Heart left ventricle (tissue), 16 donors: ENCODE results near the gene USP6NL. TPM values are rescaled to one million over a fixed set of nuclear protein-coding genes. Genes with fewer than 3 reads are reported as not detected.

Experiments used
- ATAC-seq, 4 donors: fragments of 200-7000 bp; cut with Tn5 transposase; one replicate each; pipeline ENCODE4 v1.9.1; 2020 to 2022; ENCODE audit warnings: moderate library complexity in 4 of 4, mild to moderate bottlenecking in 3 of 4, moderate number of reproducible peaks in 1 of 4
- DNase-seq, 5 donors: peaks; one replicate each; pipeline ENCODE4 v3.0.0-alpha.2; 2020
- H3K27ac ChIP-seq, 12 donors: fragments of 200-600 bp; sonication (generic) in 4 of 12; one replicate each; pipeline versions ENCODE4 v1.5.0 to v1.8.0; 2016 to 2022; ENCODE audit warnings: mild to moderate bottlenecking in 2 of 12
- H3K27me3 ChIP-seq, 9 donors: fragments of 200-600 bp; sonication (generic) in 2 of 9; one replicate each; pipeline versions ENCODE4 v1.5.1 to v1.8.0; 2016 to 2022; ENCODE audit warnings: mild to moderate bottlenecking in 3 of 9
- H3K36me3 ChIP-seq, 9 donors: fragments of 200-600 bp; sonication (generic) in 2 of 9; one replicate each; pipeline versions ENCODE4 v1.5.0 to v1.8.0; 2018 to 2022; ENCODE audit warnings: mild to moderate bottlenecking in 2 of 9
- H3K4me1 ChIP-seq, 12 donors: fragments of 200-600 bp; sonication (generic) in 4 of 12; one replicate each; pipeline versions ENCODE4 v1.5.0 to v1.8.0; 2016 to 2022; ENCODE audit warnings: mild to moderate bottlenecking in 3 of 12
- H3K4me3 ChIP-seq, 12 donors: fragments of 200-600 bp; sonication (generic) in 4 of 12; one replicate each; pipeline versions ENCODE4 v1.5.0 to v1.8.0; 2017 to 2022; ENCODE audit warnings: mild to moderate bottlenecking in 9 of 12, moderate library complexity in 4 of 12
- H3K9me3 ChIP-seq, 12 donors: fragments of 200-600 bp; sonication (generic) in 4 of 12; one replicate each; pipeline versions ENCODE4 v1.5.0 to v1.8.0; 2016 to 2022; ENCODE audit warnings: mild to moderate bottlenecking in 1 of 12
- POLR2A ChIP-seq, 2 donors: fragments of 450-650 bp; IDR thresholded peaks; one replicate each; pipeline ENCODE4 v1.6.1; 2017; ENCODE audit warnings: antibody characterized with exemption in 2 of 2, mild to moderate bottlenecking in 2 of 2, moderate library complexity in 2 of 2
- WGBS, 4 donors: extraction: QIAGEN DNeasy Blood & Tissue Kit in 2 of 4; methylation state at CpG; one replicate each; pipeline versions ENCODE4 v1.1.5 to v1.1.7; 2013 to 2018; 5-methylcytosine and 5-hydroxymethylcytosine counted together
- intact Hi-C, 10 donors: fragments of 100-400 bp; cut with DNase I; formaldehyde crosslinking; loops; one replicate each; pipeline versions ENCODE4 v1.11.1 to v1.14.2; 2022
- polyA plus RNA-seq, 2 donors: library from polyadenylated mRNA; stranded (reverse); fragments of 200-250 nt; gene quantifications; one replicate each; pipeline ENCODE4 v1.2.3, GENCODE V29; 2013
- total RNA-seq, 9 donors: library from RNA; depleted of rRNA in 2 of 9; stranded (reverse); fragments of >200 nt in 2 of 9; fragmentation: NEBNext Ultra II Directional in 3 of 9; extraction: Animal tissue kit (Norgen Biotek cat#: 25700) in 3 of 9; gene quantifications; one replicate each; pipeline versions ENCODE4 v1.1.0 to v1.2.4, GENCODE V29; 2016 to 2023
- TF ChIP-seq, protein P1 (sequence below), 12 donors: fragments of 200-600 bp; sonication (generic) in 4 of 12; IDR thresholded peaks; one replicate each; pipeline versions ENCODE4 v1.5.0 to v1.8.0; 2018 to 2022; ENCODE audit warnings: antibody characterized with exemption in 12 of 12, mild to moderate bottlenecking in 5 of 12
- donor health status: ischemic (EF 13 %, LVEDD 7.1; RV severe dilation, severe dysfunction).
- donor health status: healthy with polysubstance abuse.
- donor health status: DM: no; HTN: yes; CAD: no.
- donor health status: DM: no; HTN: no; CAD: no.
- donor health status: ischemic (EF 25% LVEDD 6.9; RV normal size, moderate dysfunction).
- donor health status: ischemic (EF 25% LVEDD 5.7; RV mildly dilated, moderate dysfunction).
- donor health status: healthy.
- donor health status: DM: yes; HTN: yes; CAD: no.
- donor health status: ischemic (EF 35%, LVEDD 5.7; RV mildly dilated, moderate dysfunction).
- donor health status: nonischemic (EF 11% LVEDD 7.7; RV severe dilation, severe dysfunction).
- donor health status: DM: yes; HTN: yes; CAD: no.
- donor health status: PGD.
- donor health status: ischemic (EF 29% LVEDD 5.4; RV normal size, mild dysfunction).
- donor health status: nonischemic (EF 23%, LVEDD 6.1; RV moderate dilation, normal function).

USP6NL gene
- total and polyA plus RNA-seq, 11 donors, result 1.3 to 12.2 (median 9.6) TPM

- WGBS, 4 donors, result 81 to 87% (median 83%) methylated on average over 2 of the region's 2 CpGs
- no peak for DNase-seq
- no peak for TF ChIP-seq POLR2A (IDR thresholded peaks at IDR 0.05)
- TF ChIP-seq, protein P1, sequence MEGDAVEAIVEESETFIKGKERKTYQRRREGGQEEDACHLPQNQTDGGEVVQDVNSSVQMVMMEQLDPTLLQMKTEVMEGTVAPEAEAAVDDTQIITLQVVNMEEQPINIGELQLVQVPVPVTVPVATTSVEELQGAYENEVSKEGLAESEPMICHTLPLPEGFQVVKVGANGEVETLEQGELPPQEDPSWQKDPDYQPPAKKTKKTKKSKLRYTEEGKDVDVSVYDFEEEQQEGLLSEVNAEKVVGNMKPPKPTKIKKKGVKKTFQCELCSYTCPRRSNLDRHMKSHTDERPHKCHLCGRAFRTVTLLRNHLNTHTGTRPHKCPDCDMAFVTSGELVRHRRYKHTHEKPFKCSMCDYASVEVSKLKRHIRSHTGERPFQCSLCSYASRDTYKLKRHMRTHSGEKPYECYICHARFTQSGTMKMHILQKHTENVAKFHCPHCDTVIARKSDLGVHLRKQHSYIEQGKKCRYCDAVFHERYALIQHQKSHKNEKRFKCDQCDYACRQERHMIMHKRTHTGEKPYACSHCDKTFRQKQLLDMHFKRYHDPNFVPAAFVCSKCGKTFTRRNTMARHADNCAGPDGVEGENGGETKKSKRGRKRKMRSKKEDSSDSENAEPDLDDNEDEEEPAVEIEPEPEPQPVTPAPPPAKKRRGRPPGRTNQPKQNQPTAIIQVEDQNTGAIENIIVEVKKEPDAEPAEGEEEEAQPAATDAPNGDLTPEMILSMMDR (IDR thresholded peaks at IDR 0.05), result no peak
- no peak overlapping the region for H3K27ac ChIP-seq
- no peaks in the 10 kb centered on the region for H3K27me3 ChIP-seq
- ATAC-seq, result peak in 3 of 4 donors; percentile 28 to 80 (median 45)
- no peaks in the 10 kb centered on the region for H3K36me3 ChIP-seq
- no peak overlapping the region for H3K4me3 ChIP-seq
- H3K9me3 ChIP-seq, result no peaks in the 10 kb centered on the region
- intact Hi-C loops, result no loop called here
- peaks cover 0 to 14% (median 0%) of the 10 kb centered on the region in 12 donors for H3K4me1 ChIP-seq
Measured at GRCh38 chr10:11539191-11539868, 72.1 kb downstream of the USP6NL start.

- TF ChIP-seq, protein P1 (IDR thresholded peaks at IDR 0.05), result no peak
- no peak for TF ChIP-seq POLR2A (IDR thresholded peaks at IDR 0.05)
- 94 to 97% (median 94%) methylated on average over 8 of the region's 8 CpGs for WGBS, 4 donors
- peak in 2 of 4 donors; percentile 16 to 48 for ATAC-seq
- Histone ChIP-seq H3K9me3 (no peaks in the 10 kb centered on the region), H3K36me3 (no peaks in the 10 kb centered on the region), H3K27me3 (no peaks in the 10 kb centered on the region), H3K27ac (no peak overlapping the region), H3K4me1 (peaks cover 0 to 15% (median 0%) of the 10 kb centered on the region in 12 donors), H3K4me3 (no peak overlapping the region)
- DNase-seq, result no peak
- intact Hi-C loops, result no loop called here
Measured at GRCh38 chr10:11538834-11539190, 72.6 kb downstream of the USP6NL start.

GRCh38 chr10:11536228-11536627 is 75.2 kb downstream of the USP6NL start:
- WGBS, 4 donors, result 95 to 98% (median 96%) methylated on average over 1 of the region's 1 CpG
- H3K9me3 ChIP-seq, result no peaks in the 10 kb centered on the region

GRCh38 chr10:11535346-11535959 is 76.0 kb downstream of the USP6NL start:
- no peak for DNase-seq
- ATAC-seq, result no peak
- no peak overlapping the region for H3K4me3 ChIP-seq
- H3K4me1 ChIP-seq, result peaks cover 0 to 24% (median 0%) of the 10 kb centered on the region in 12 donors
- TF ChIP-seq, protein P1 (IDR thresholded peaks at IDR 0.05), result no peak
- no peak for TF ChIP-seq POLR2A (IDR thresholded peaks at IDR 0.05)
- no peaks in the 10 kb centered on the region for H3K27me3 ChIP-seq
- no peaks in the 10 kb centered on the region for H3K9me3 ChIP-seq
- no peak overlapping the region for H3K27ac ChIP-seq
- 94 to 96% (median 94%) methylated on average over 5 of the region's 5 CpGs for WGBS, 4 donors
- intact Hi-C loops, result no loop called here
- H3K36me3 ChIP-seq, result no peaks in the 10 kb centered on the region

More at GRCh38 chr10:11536228-11536627, 75.2 kb downstream of the USP6NL start:
- Histone ChIP-seq H3K27me3 (no peaks in the 10 kb centered on the region), H3K36me3 (no peaks in the 10 kb centered on the region), H3K4me3 (no peak overlapping the region), H3K27ac (no peak overlapping the region), H3K4me1 (peaks cover 0 to 24% (median 0%) of the 10 kb centered on the region in 12 donors)
- DNase-seq, result no peak
- no peak for TF ChIP-seq POLR2A (IDR thresholded peaks at IDR 0.05)
- TF ChIP-seq, protein P1 (IDR thresholded peaks at IDR 0.05), result no peak
- no peak for ATAC-seq
- intact Hi-C loops, result no loop called here
